HFFc6 (cell line): ENCODE results near the gene IL17RD. TPM values are rescaled to one million over a fixed set of nuclear protein-coding genes. Genes with fewer than 3 reads are reported as not detected.
"Not testable (repeated sequence)": the region's sequence is repeated elsewhere in the genome, so short reads cannot be mapped to it uniquely, and the experiment has no call there.

ENCODE experiments used
- DNase-seq: peaks from one replicate; pipeline ENCODE4 v3.0.0-alpha.2; 2018
- H3K27ac Mint-ChIP-seq: 2 replicates; pipeline ENCODE4 v1.8.0; 2020; ENCODE audit warnings: mild to moderate bottlenecking, mixed read lengths
- H3K27me3 Mint-ChIP-seq: 2 replicates; pipeline ENCODE4 v1.8.0; 2021; ENCODE audit warnings: mild to moderate bottlenecking, moderate library complexity, mixed read lengths; ENCODE audit not compliant: insufficient read depth
- H3K36me3 Mint-ChIP-seq: 2 replicates; pipeline ENCODE4 v1.8.0; 2021; ENCODE audit warnings: low read depth, mixed read lengths
- H3K4me1 Mint-ChIP-seq: 2 replicates; pipeline ENCODE4 v1.8.0; 2020; ENCODE audit warnings: low read depth, mixed read lengths
- H3K4me3 Mint-ChIP-seq: 2 replicates; pipeline ENCODE4 v1.8.0; 2020; ENCODE audit warnings: mild to moderate bottlenecking, moderate library complexity, mixed read lengths
- H3K9me3 Mint-ChIP-seq: 2 replicates; pipeline ENCODE4 v1.8.0; 2020; ENCODE audit warnings: mild to moderate bottlenecking, mixed read lengths
- CTCF ChIP-seq: fragments of 200-600 bp; sonication (generic); IDR thresholded peaks from 2 replicates; pipeline ENCODE4 v1.5.0; 2021; ENCODE audit warnings: antibody characterized with exemption, mild to moderate bottlenecking
- total RNA-seq, 6 experiments: library from RNA; stranded (reverse); fragmentation: NEBNext Ultra II Directional; extraction: Animal tissue kit (Norgen Biotek cat#: 25700); gene quantifications; 2 replicates in 1 of 6; 3 replicates in 5 of 6; pipeline ENCODE4 v1.2.3, GENCODE V29; 2021

IL17RD gene
- total RNA-seq, 6 experiments from 2014 or later, result 0.05 to 0.26 (median 0.13) TPM; not detected in 2

GRCh38 chr3:57085211-57085610 lies 79.9 kb downstream of the IL17RD start:
- peaks cover 29% of the 10 kb centered on the region for H3K27me3 Mint-ChIP-seq
- no peaks in the 10 kb centered on the region for H3K36me3 Mint-ChIP-seq
- H3K4me3 Mint-ChIP-seq, result no peak overlapping the region
- H3K9me3 Mint-ChIP-seq, result no peaks in the 10 kb centered on the region
- DNase-seq, result no peak
- no peak for TF ChIP-seq CTCF
- H3K4me1 Mint-ChIP-seq, result no peaks in the 10 kb centered on the region
- H3K27ac Mint-ChIP-seq, result no peak overlapping the region

DNA sequence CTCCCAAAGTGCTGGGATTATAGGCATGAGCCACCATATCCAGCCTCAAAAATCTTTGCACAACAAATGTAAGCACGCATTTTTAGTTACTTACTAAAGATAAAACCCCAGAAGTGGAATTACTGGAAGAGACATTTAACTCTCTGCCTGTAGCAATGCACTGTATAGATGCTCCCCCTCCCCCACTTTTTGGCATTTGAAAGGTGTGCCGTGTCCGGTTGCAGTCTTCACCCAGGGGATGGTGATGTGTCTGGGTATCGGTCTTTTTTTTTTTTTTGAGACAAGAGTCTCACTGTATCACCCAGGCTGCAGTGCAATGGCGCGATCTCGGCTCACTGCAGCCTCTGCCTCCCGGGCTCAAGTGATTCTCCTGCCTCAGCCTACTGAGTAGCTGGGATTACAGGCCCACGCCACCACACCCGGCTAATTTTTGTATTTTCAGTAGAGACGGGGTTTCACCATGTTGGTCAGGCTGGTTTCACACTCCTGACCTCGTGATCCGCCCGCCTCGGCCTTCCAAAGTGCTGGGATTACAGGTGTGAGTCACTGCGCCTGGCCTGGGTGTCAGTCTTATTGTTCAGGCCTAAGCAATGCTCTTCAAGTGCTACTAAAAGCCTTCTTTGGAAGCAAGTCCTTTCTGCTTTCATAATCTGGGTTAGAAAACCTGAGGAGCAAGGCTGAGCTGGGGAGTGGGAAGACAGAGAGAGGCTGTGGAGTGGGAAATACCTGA lies 81.7 kb downstream of the IL17RD start:
- H3K4me1 Mint-ChIP-seq, H3K9me3 Mint-ChIP-seq, H3K4me3 Mint-ChIP-seq, H3K36me3 Mint-ChIP-seq, DNase-seq, H3K27ac Mint-ChIP-seq: not testable (repeated sequence)
- H3K27me3 Mint-ChIP-seq, result peaks cover 32% of the 10 kb centered on the region

- H3K36me3 Mint-ChIP-seq, result no peaks in the 10 kb centered on the region
- no peak for DNase-seq
- no peak for TF ChIP-seq CTCF
- no peaks in the 10 kb centered on the region for H3K9me3 Mint-ChIP-seq
- no peaks in the 10 kb centered on the region for H3K4me1 Mint-ChIP-seq
- no peak overlapping the region for H3K27ac Mint-ChIP-seq
- no peak overlapping the region for H3K4me3 Mint-ChIP-seq
- H3K27me3 Mint-ChIP-seq, result peaks cover 38% of the 10 kb centered on the region
Measured at GRCh38 chr3:57082481-57082880, 82.7 kb downstream of the IL17RD start.

- no peak overlapping the region for H3K27ac Mint-ChIP-seq
- H3K27me3 Mint-ChIP-seq, result peaks cover 41% of the 10 kb centered on the region
- TF ChIP-seq CTCF, result no peak
- no peak overlapping the region for H3K4me3 Mint-ChIP-seq
- DNase-seq, result no peak
- no peaks in the 10 kb centered on the region for H3K4me1 Mint-ChIP-seq
- no peaks in the 10 kb centered on the region for H3K36me3 Mint-ChIP-seq
- H3K9me3 Mint-ChIP-seq, result no peaks in the 10 kb centered on the region
Measured at GRCh38 chr3:57081173-57081572, 84.0 kb downstream of the IL17RD start.

- H3K4me3 Mint-ChIP-seq, result no peak overlapping the region
- no peaks in the 10 kb centered on the region for H3K9me3 Mint-ChIP-seq
- DNase-seq, result no peak
- no peaks in the 10 kb centered on the region for H3K4me1 Mint-ChIP-seq
- peaks cover 43% of the 10 kb centered on the region for H3K27me3 Mint-ChIP-seq
- H3K27ac Mint-ChIP-seq, result no peak overlapping the region
- no peaks in the 10 kb centered on the region for H3K36me3 Mint-ChIP-seq
- TF ChIP-seq CTCF, result no peak
Measured at GRCh38 chr3:57080171-57080570, 85.0 kb downstream of the IL17RD start.

DNA sequence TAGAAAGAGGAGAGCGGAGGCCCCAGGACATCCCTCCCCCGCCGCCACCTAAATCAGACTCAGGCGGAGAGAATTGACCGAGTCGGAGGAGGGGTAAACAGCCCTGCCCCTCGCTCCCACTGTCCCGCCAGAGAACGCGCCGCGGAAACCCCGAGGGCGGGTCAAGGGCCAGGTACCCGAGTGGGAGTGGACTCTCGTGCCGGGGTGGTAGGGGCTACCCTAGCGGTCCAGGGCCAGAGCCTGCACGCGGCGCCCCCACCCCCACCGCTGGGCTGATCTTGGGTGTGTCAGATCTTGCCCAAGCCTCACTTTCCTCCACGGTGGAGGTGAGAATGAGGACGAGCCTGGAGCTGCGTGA lies 85.7 kb downstream of the IL17RD start:
- Mint-ChIP-seq H3K9me3 (no peaks in the 10 kb centered on the region), H3K4me1 (no peaks in the 10 kb centered on the region), H3K27me3 (peaks cover 45% of the 10 kb centered on the region), H3K27ac (no peak overlapping the region), H3K36me3 (no peaks in the 10 kb centered on the region), H3K4me3 (no peak overlapping the region)
- no peak for TF ChIP-seq CTCF
- DNase-seq, result no peak
